ENCODE measurements around the gene LBH. TPM values are rescaled to one million over a fixed set of nuclear protein-coding genes. Genes with fewer than 3 reads are reported as not detected.
A peak's percentile ranks its signal among the peaks of the same experiment; 100 is the strongest.

The LBH gene
- total RNA-seq, 4 donors from 2014 or later: 62.3 to 509 (median 348) TPM

DNA sequence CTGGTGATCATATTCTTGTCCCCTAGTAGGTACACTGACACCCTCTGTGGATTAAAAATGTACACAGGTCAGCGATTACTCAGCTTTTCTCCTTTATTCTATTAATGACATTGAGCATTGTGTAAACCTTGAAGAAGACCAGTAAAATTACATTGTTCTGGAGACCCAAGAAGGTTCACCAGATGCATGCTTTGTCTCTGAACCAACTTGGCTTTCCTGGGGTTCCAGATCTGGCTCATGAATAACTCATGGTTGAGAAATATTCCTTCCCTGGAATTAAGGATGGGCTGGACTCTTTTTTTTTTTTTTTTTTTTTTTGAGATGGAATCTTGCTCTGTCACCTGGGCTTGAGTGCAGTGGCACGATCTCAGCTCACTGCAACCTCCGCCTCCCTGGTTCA is 11.9 kb downstream of the LBH start:
- peaks cover 13 to 82% (median 17%) of the 10 kb centered on the region in 3 donors for H3K4me1 ChIP-seq
- TF ChIP-seq CTCF (IDR thresholded peaks at IDR 0.05) (no peak), POLR2A (IDR thresholded peaks at IDR 0.05) (no peak), POLR2AphosphoS5 (IDR thresholded peaks at IDR 0.05) (no peak), EP300 (IDR thresholded peaks at IDR 0.05) (no peak)
- ATAC-seq: no peak
- H3K4me3 ChIP-seq: no peak overlapping the region
- H3K27me3 ChIP-seq: no peaks in the 10 kb centered on the region
- peak overlapping the region in 1 of 4 donors; percentile 15 for H3K27ac ChIP-seq
- peaks cover 0 to 15% of the 10 kb centered on the region in 2 donors for H3K36me3 ChIP-seq
- WGBS, 2 donors (ENCODE audit: low coverage in 1 of 2): 76 to 82% methylated on average over 1 to 3 of the region's 3 CpGs
- H3K9me3 ChIP-seq: no peaks in the 10 kb centered on the region

GRCh38 chr2:30245364-30245763 is 14.0 kb downstream of the LBH start:
- no peak overlapping the region for H3K4me3 ChIP-seq
- ATAC-seq: no peak
- H3K27me3 ChIP-seq: no peaks in the 10 kb centered on the region
- peaks cover 0 to 11% of the 10 kb centered on the region in 2 donors for H3K36me3 ChIP-seq
- H3K9me3 ChIP-seq: no peaks in the 10 kb centered on the region
- H3K27ac ChIP-seq: no peak overlapping the region
- peaks cover 4 to 82% (median 9%) of the 10 kb centered on the region in 3 donors for H3K4me1 ChIP-seq
- 58 to 100% methylated on average over 4 to 5 of the region's 5 CpGs for WGBS, 2 donors (ENCODE audit: low coverage in 1 of 2)
- TF ChIP-seq POLR2A (IDR thresholded peaks at IDR 0.05) (no peak), POLR2AphosphoS5 (IDR thresholded peaks at IDR 0.05) (no peak), EP300 (IDR thresholded peaks at IDR 0.05) (no peak), CTCF (IDR thresholded peaks at IDR 0.05) (no peak)

- H3K27ac ChIP-seq: peak overlapping the region in 2 of 4 donors; percentile 18 to 58
- TF ChIP-seq EP300 (IDR thresholded peaks at IDR 0.05) (no peak), CTCF (IDR thresholded peaks at IDR 0.05) (no peak), POLR2AphosphoS5 (IDR thresholded peaks at IDR 0.05) (no peak), POLR2A (IDR thresholded peaks at IDR 0.05) (no peak)
- no peak overlapping the region for H3K4me3 ChIP-seq
- 50 to 77% methylated on average over 2 of the region's 2 CpGs for WGBS, 2 donors (ENCODE audit: low coverage in 1 of 2)
- no peak for ATAC-seq
- no peaks in the 10 kb centered on the region for H3K27me3 ChIP-seq
- H3K4me1 ChIP-seq: peaks cover 9 to 83% (median 28%) of the 10 kb centered on the region in 3 donors
- no peaks in the 10 kb centered on the region for H3K36me3 ChIP-seq
- H3K9me3 ChIP-seq: no peaks in the 10 kb centered on the region
Observed at GRCh38 chr2:30248791-30249190, 17.5 kb downstream of the LBH start.

DNA sequence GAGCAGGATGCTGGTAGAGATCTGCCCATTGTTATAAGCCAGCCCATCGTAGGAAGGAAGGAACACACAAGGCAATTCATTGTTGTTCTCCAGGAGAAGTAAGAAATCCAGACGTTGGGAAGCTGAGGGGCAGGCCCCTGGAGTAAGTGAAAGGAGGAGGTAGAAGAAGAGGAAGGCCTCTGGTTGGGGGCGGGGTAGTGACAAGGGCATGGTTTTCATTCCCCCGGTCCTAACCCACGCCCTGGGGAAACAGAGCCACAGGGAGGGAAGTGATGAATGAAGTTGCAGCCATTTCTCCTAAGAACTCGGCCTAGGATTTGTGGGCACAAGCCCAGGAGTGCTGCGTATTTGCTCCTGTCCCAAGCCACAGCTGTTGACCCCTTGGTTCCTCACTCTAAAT is 18.0 kb downstream of the LBH start:
- no peak overlapping the region for H3K4me3 ChIP-seq
- H3K4me1 ChIP-seq: peaks cover 6 to 83% (median 30%) of the 10 kb centered on the region in 3 donors
- WGBS, 2 donors (ENCODE audit: low coverage in 1 of 2): 51 to 69% methylated on average over 6 to 7 of the region's 7 CpGs
- no peak for ATAC-seq
- H3K9me3 ChIP-seq: no peaks in the 10 kb centered on the region
- H3K27me3 ChIP-seq: no peaks in the 10 kb centered on the region
- TF ChIP-seq POLR2AphosphoS5 (IDR thresholded peaks at IDR 0.05): no peak
- TF ChIP-seq EP300 (IDR thresholded peaks at IDR 0.05): no peak
- TF ChIP-seq POLR2A (IDR thresholded peaks at IDR 0.05): no peak
- TF ChIP-seq CTCF (IDR thresholded peaks at IDR 0.05): no peak
- peak overlapping the region in 3 of 4 donors; percentile 18 to 58 (median 20) for H3K27ac ChIP-seq
- H3K36me3 ChIP-seq: no peaks in the 10 kb centered on the region

DNA sequence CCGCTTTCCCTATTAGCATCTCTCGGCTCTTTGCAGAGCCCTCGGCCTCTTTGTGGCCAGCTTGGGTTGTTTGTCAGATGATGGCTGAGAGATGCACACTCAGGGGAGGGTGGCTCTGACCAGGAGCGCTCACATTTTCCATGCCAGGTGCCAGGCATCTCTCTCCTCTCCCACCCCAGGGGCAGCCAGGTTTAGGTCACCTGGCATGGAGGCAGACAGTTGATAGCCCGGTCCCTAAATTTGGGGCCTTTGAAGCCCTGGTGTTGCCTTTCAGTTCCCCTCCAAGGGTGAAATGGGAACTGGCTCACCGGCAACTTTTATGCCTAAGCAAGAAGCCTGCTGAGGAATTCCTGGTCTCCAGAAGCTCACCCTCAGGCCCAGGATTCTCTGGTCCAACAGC is 19.1 kb downstream of the LBH start:
- WGBS, 2 donors (ENCODE audit: low coverage in 1 of 2): 100% methylated on average over 1 of the region's 6 CpGs; no CpG with 5 or more reads in 1 of the 2 donors
- H3K27ac ChIP-seq: peak overlapping the region in 2 of 4 donors; percentile 17 to 58
- no peaks in the 10 kb centered on the region for H3K36me3 ChIP-seq
- no peak overlapping the region for H3K4me3 ChIP-seq
- H3K27me3 ChIP-seq: no peaks in the 10 kb centered on the region
- H3K4me1 ChIP-seq: peaks cover 6 to 89% (median 39%) of the 10 kb centered on the region in 3 donors
- H3K9me3 ChIP-seq: no peaks in the 10 kb centered on the region
- TF ChIP-seq POLR2A (IDR thresholded peaks at IDR 0.05): no peak
- no peak for TF ChIP-seq POLR2AphosphoS5 (IDR thresholded peaks at IDR 0.05)
- TF ChIP-seq EP300 (IDR thresholded peaks at IDR 0.05): no peak
- ATAC-seq: no peak

Measured in gastroesophageal sphincter (tissue), 4 donors.